HEK293 (cell line): ENCODE measurements around the gene AGTPBP1.

ENCODE experiments used
- EGR2 ChIP-seq: fragments of 450-650 bp; formaldehyde crosslinking; IDR thresholded peaks from 2 replicates; pipeline ENCODE4 v1.5.1; 2016; ENCODE audit warnings: low read depth, missing biosample characterization, missing genetic modification characterization
- FEZF1 ChIP-seq: fragments of 450-650 bp; formaldehyde crosslinking; IDR thresholded peaks from 2 replicates; pipeline ENCODE4 v1.5.1; 2016; ENCODE audit warnings: missing biosample characterization, missing genetic modification characterization
- HOXD13 ChIP-seq: sonication (generic); formaldehyde crosslinking; IDR thresholded peaks from 2 replicates; pipeline ENCODE4 v1.8.0; 2022; ENCODE audit warnings: missing genetic modification reagents, borderline replicate concordance
- KLF10 ChIP-seq: fragments of 450-650 bp; IDR thresholded peaks from 2 replicates; pipeline ENCODE4 v1.5.1; 2018; ENCODE audit warnings: missing biosample characterization, mild to moderate bottlenecking, missing genetic modification characterization
- RBAK ChIP-seq: fragments of 450-650 bp; formaldehyde crosslinking; IDR thresholded peaks from 2 replicates; pipeline ENCODE4 v1.5.1; 2016; ENCODE audit warnings: missing biosample characterization, missing genetic modification characterization
- SALL2 ChIP-seq: fragments of 450-650 bp; formaldehyde crosslinking; IDR thresholded peaks from 2 replicates; pipeline ENCODE4 v1.5.0; 2017; ENCODE audit warnings: missing biosample characterization, mild to moderate bottlenecking, missing genetic modification characterization, borderline replicate concordance
- SP2 ChIP-seq: fragments of 450-650 bp; formaldehyde crosslinking; IDR thresholded peaks from 2 replicates; pipeline ENCODE4 v1.5.1; 2016; ENCODE audit warnings: missing biosample characterization, missing genetic modification characterization
- YY2 ChIP-seq: fragments of 450-650 bp; formaldehyde crosslinking; IDR thresholded peaks from 2 replicates; pipeline ENCODE4 v1.5.1; 2016; ENCODE audit warnings: missing biosample characterization, missing genetic modification characterization
- ZBTB7A ChIP-seq: fragments of 450-650 bp; formaldehyde crosslinking; IDR thresholded peaks from 2 replicates; pipeline ENCODE4 v1.5.1; 2016; ENCODE audit warnings: low read depth, missing biosample characterization, missing genetic modification characterization
- ZNF133 ChIP-seq: fragments of 450-650 bp; formaldehyde crosslinking; IDR thresholded peaks from 2 replicates; pipeline ENCODE4 v1.5.1; 2016; ENCODE audit warnings: missing biosample characterization, missing genetic modification characterization
- ZNF174 ChIP-seq: fragments of 450-650 bp; formaldehyde crosslinking; IDR thresholded peaks from 2 replicates; pipeline ENCODE4 v1.5.0; 2017; ENCODE audit warnings: missing biosample characterization, mild to moderate bottlenecking, missing genetic modification characterization
- ZNF202 ChIP-seq: fragments of 450-650 bp; formaldehyde crosslinking; IDR thresholded peaks from 2 replicates; pipeline ENCODE4 v1.5.1; 2016; ENCODE audit warnings: missing biosample characterization, missing genetic modification characterization, borderline replicate concordance
- ZNF302 ChIP-seq: fragments of 450-650 bp; formaldehyde crosslinking; IDR thresholded peaks from 2 replicates; pipeline ENCODE4 v1.5.1; 2016; ENCODE audit warnings: missing biosample characterization, missing genetic modification characterization, low read depth
- ZNF366 ChIP-seq: fragments of 450-650 bp; formaldehyde crosslinking; conservative IDR thresholded peaks from 2 replicates; pipeline ENCODE4 v1.5.1; 2016; ENCODE audit warnings: missing biosample characterization, missing genetic modification characterization
- ZNF404 ChIP-seq: fragments of 450-650 bp; formaldehyde crosslinking; IDR thresholded peaks from 2 replicates; pipeline ENCODE4 v1.5.1; 2017; ENCODE audit warnings: missing biosample characterization, missing genetic modification characterization
- ZNF514 ChIP-seq: fragments of 450-650 bp; formaldehyde crosslinking; IDR thresholded peaks from 2 replicates; pipeline ENCODE4 v1.5.1; 2016; ENCODE audit warnings: missing biosample characterization, missing genetic modification characterization
- ZNF555 ChIP-seq: fragments of 450-650 bp; formaldehyde crosslinking; conservative IDR thresholded peaks from 2 replicates; pipeline ENCODE4 v1.5.1; 2017; ENCODE audit warnings: missing biosample characterization, mild to moderate bottlenecking, missing genetic modification characterization, inconsistent platforms
- ZNF560 ChIP-seq: fragments of 450-650 bp; formaldehyde crosslinking; IDR thresholded peaks from 2 replicates; pipeline ENCODE4 v1.5.1; 2017; ENCODE audit warnings: missing biosample characterization, missing genetic modification characterization, borderline replicate concordance
- ZNF621 ChIP-seq: fragments of 450-650 bp; formaldehyde crosslinking; IDR thresholded peaks from 2 replicates; pipeline ENCODE4 v1.5.1; 2017; ENCODE audit warnings: missing biosample characterization, missing genetic modification characterization
- ZNF707 ChIP-seq: fragments of 450-650 bp; formaldehyde crosslinking; IDR thresholded peaks from 2 replicates; pipeline ENCODE4 v1.5.1; 2016; ENCODE audit warnings: missing biosample characterization, missing genetic modification characterization
- ZSCAN16 ChIP-seq: fragments of 450-650 bp; formaldehyde crosslinking; IDR thresholded peaks from 2 replicates; pipeline ENCODE4 v1.5.1; 2016; ENCODE audit warnings: missing biosample characterization, missing genetic modification characterization
- TF ChIP-seq, protein P1 (sequence below): fragments of 450-650 bp; formaldehyde crosslinking; IDR thresholded peaks from 2 replicates; pipeline ENCODE4 v1.5.1; 2016; ENCODE audit warnings: missing biosample characterization, missing genetic modification characterization
- TF ChIP-seq, protein P2 (sequence below): fragments of 450-650 bp; formaldehyde crosslinking; conservative IDR thresholded peaks from 2 replicates; pipeline ENCODE4 v1.5.1; 2016; ENCODE audit warnings: low read depth, missing biosample characterization, missing genetic modification characterization
- TF ChIP-seq, protein P3 (sequence below): fragments of 450-650 bp; formaldehyde crosslinking; IDR thresholded peaks from 2 replicates; pipeline ENCODE4 v1.5.1; 2016; ENCODE audit warnings: missing biosample characterization, missing genetic modification characterization, borderline replicate concordance
- TF ChIP-seq, protein P4 (sequence below): fragments of 450-650 bp; formaldehyde crosslinking; IDR thresholded peaks from 2 replicates; pipeline ENCODE4 v1.5.0; 2017; ENCODE audit warnings: missing biosample characterization, missing genetic modification characterization, borderline replicate concordance

The AGTPBP1 gene

DNA sequence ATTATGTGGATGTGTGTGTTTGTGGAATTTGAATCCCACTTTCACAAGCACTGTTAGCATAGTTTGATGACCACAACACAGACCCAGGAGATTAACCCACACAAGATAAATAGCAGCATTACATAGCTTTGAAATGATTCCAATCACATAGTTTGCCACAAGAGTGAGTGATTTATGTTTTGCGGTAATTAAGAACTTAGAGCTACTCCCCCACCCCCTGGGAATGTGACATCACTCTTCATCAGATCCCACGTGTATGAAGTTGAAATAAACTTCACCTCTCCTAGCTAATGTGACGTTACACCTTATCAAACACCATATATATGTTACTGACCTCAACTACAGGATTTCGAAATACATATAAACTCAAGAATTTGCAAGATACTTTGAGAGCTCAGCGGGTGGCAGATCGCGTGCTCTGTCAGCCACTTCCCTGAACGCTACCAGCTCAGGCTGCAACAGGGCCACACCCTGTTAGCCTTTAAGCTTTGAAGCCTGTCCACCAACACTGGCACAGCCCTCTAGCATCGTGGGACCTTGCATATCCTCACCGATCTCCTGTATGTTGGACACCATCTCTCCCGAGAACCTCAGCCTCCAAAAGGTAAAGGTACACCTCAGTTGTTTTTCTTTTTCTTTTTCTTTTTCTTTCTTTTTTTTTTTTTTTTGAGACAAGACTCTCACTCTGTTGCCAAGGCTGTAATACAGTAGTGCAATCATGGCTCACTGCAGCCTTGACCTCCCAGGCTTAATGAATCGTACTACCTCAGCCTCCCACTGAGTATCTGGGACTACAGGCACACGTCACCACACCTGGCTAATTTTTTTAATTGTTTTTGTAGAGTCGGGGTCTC, 1.7 kb upstream of the AGTPBP1 start (continued):
- TF ChIP-seq SALL2 (tag by site-specific recombination) (no peak), ZNF202 (no peak), HOXD13 (CRISPR knock-in tag) (peak; percentile 97), ZNF133 (tag by site-specific recombination) (no peak), RBAK (tag by site-specific recombination) (no peak), ZNF555 (tag by site-specific recombination) (no peak), ZSCAN16 (0 out of 2 replicates have a peak, but pooled peaks have one; percentile 38), ZNF560 (tag by site-specific recombination) (no peak), ZNF514 (no peak), ZNF302 (tag by site-specific recombination) (no peak), ZNF174 (tag by site-specific recombination) (no peak), SP2 (tag by site-specific recombination) (peak; percentile 72), ZNF366 (tag by site-specific recombination) (peak; percentile 100), KLF10 (tag by site-specific recombination) (peak; percentile 99), YY2 (tag by site-specific recombination) (no peak), ZNF621 (tag by site-specific recombination) (no peak), EGR2 (peak; percentile 87), ZNF707 (no peak), ZNF404 (no peak), FEZF1 (peak; percentile 98), ZBTB7A (tag by site-specific recombination) (no peak)
- TF ChIP-seq, protein P1, sequence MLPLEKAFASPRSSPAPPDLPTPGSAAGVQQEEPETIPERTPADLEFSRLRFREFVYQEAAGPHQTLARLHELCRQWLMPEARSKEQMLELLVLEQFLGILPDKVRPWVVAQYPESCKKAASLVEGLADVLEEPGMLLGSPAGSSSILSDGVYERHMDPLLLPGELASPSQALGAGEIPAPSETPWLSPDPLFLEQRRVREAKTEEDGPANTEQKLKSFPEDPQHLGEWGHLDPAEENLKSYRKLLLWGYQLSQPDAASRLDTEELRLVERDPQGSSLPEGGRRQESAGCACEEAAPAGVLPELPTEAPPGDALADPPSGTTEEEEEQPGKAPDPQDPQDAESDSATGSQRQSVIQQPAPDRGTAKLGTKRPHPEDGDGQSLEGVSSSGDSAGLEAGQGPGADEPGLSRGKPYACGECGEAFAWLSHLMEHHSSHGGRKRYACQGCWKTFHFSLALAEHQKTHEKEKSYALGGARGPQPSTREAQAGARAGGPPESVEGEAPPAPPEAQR: peak; percentile 79
- TF ChIP-seq, protein P2, sequence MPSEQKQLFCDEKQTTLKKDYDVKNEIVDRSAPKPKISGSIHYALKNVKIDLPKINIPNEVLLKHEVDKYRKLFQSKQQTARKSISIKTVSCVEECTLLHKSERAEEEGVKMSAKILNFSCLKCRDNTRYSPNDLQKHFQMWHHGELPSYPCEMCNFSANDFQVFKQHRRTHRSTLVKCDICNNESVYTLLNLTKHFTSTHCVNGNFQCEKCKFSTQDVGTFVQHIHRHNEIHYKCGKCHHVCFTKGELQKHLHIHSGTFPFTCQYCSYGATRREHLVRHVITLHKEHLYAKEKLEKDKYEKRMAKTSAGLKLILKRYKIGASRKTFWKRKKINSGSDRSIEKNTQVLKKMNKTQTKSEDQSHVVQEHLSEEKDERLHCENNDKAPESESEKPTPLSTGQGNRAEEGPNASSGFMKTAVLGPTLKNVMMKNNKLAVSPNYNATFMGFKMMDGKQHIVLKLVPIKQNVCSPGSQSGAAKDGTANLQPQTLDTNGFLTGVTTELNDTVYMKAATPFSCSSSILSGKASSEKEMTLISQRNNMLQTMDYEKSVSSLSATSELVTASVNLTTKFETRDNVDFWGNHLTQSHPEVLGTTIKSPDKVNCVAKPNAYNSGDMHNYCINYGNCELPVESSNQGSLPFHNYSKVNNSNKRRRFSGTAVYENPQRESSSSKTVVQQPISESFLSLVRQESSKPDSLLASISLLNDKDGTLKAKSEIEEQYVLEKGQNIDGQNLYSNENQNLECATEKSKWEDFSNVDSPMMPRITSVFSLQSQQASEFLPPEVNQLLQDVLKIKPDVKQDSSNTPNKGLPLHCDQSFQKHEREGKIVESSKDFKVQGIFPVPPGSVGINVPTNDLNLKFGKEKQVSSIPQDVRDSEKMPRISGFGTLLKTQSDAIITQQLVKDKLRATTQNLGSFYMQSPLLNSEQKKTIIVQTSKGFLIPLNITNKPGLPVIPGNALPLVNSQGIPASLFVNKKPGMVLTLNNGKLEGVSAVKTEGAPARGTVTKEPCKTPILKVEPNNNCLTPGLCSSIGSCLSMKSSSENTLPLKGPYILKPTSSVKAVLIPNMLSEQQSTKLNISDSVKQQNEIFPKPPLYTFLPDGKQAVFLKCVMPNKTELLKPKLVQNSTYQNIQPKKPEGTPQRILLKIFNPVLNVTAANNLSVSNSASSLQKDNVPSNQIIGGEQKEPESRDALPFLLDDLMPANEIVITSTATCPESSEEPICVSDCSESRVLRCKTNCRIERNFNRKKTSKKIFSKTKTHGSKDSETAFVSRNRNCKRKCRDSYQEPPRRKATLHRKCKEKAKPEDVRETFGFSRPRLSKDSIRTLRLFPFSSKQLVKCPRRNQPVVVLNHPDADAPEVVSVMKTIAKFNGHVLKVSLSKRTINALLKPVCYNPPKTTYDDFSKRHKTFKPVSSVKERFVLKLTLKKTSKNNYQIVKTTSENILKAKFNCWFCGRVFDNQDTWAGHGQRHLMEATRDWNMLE (tag by site-specific recombination): peak; percentile 69
- TF ChIP-seq, protein P3, sequence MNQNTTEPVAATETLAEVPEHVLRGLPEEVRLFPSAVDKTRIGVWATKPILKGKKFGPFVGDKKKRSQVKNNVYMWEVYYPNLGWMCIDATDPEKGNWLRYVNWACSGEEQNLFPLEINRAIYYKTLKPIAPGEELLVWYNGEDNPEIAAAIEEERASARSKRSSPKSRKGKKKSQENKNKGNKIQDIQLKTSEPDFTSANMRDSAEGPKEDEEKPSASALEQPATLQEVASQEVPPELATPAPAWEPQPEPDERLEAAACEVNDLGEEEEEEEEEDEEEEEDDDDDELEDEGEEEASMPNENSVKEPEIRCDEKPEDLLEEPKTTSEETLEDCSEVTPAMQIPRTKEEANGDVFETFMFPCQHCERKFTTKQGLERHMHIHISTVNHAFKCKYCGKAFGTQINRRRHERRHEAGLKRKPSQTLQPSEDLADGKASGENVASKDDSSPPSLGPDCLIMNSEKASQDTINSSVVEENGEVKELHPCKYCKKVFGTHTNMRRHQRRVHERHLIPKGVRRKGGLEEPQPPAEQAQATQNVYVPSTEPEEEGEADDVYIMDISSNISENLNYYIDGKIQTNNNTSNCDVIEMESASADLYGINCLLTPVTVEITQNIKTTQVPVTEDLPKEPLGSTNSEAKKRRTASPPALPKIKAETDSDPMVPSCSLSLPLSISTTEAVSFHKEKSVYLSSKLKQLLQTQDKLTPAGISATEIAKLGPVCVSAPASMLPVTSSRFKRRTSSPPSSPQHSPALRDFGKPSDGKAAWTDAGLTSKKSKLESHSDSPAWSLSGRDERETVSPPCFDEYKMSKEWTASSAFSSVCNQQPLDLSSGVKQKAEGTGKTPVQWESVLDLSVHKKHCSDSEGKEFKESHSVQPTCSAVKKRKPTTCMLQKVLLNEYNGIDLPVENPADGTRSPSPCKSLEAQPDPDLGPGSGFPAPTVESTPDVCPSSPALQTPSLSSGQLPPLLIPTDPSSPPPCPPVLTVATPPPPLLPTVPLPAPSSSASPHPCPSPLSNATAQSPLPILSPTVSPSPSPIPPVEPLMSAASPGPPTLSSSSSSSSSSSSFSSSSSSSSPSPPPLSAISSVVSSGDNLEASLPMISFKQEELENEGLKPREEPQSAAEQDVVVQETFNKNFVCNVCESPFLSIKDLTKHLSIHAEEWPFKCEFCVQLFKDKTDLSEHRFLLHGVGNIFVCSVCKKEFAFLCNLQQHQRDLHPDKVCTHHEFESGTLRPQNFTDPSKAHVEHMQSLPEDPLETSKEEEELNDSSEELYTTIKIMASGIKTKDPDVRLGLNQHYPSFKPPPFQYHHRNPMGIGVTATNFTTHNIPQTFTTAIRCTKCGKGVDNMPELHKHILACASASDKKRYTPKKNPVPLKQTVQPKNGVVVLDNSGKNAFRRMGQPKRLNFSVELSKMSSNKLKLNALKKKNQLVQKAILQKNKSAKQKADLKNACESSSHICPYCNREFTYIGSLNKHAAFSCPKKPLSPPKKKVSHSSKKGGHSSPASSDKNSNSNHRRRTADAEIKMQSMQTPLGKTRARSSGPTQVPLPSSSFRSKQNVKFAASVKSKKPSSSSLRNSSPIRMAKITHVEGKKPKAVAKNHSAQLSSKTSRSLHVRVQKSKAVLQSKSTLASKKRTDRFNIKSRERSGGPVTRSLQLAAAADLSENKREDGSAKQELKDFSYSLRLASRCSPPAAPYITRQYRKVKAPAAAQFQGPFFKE: no peak
- TF ChIP-seq, protein P4, sequence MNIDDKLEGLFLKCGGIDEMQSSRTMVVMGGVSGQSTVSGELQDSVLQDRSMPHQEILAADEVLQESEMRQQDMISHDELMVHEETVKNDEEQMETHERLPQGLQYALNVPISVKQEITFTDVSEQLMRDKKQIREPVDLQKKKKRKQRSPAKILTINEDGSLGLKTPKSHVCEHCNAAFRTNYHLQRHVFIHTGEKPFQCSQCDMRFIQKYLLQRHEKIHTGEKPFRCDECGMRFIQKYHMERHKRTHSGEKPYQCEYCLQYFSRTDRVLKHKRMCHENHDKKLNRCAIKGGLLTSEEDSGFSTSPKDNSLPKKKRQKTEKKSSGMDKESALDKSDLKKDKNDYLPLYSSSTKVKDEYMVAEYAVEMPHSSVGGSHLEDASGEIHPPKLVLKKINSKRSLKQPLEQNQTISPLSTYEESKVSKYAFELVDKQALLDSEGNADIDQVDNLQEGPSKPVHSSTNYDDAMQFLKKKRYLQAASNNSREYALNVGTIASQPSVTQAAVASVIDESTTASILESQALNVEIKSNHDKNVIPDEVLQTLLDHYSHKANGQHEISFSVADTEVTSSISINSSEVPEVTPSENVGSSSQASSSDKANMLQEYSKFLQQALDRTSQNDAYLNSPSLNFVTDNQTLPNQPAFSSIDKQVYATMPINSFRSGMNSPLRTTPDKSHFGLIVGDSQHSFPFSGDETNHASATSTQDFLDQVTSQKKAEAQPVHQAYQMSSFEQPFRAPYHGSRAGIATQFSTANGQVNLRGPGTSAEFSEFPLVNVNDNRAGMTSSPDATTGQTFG: no peak; the same call in 1 of the 2 replicates
